Measurements from ENCODE around the gene ZFR2. TPM values are rescaled to one million over a fixed set of nuclear protein-coding genes. Genes with fewer than 3 reads are reported as not detected.
A peak's percentile ranks its signal among the peaks of the same experiment; 100 is the strongest.

The ZFR2 gene
- polyA plus RNA-seq, 3 donors = not detected

- H3K9ac ChIP-seq (ENCODE audit: insufficient read depth, low read length, poor library complexity, severe bottlenecking) = no peak overlapping the region
- no peak overlapping the region for H2AFZ ChIP-seq (ENCODE audit: insufficient read depth, low read depth, low read length, poor library complexity, severe bottlenecking)
- H3K4me1 Mint-ChIP-seq = peaks cover 4% of the 10 kb centered on the region
- no peaks in the 10 kb centered on the region for H3K79me2 ChIP-seq (ENCODE audit: insufficient read depth, low read length)
- no peaks in the 10 kb centered on the region for H3K27me3 ChIP-seq (ENCODE audit: control insufficient read depth in 2 of 2, insufficient read depth in 2 of 2, low read length in 2 of 2)
- intact Hi-C loops (cut with micrococcal nuclease) = no loop called here
- H3K9me3 ChIP-seq (replicated peaks in 1 of 2; ENCODE audit: control insufficient read depth in 1 of 2, insufficient read depth in 1 of 2, low read length in 2 of 2) = no peaks in the 10 kb centered on the region
- H3K4me2 ChIP-seq (replicated peaks; ENCODE audit: extremely low read depth, low read length, poor library complexity, severe bottlenecking) = no peak overlapping the region
- peak overlapping the region in 1 of 7 donors; percentile 35 for H3K27ac Mint-ChIP-seq
- DNase-seq = no peak
- no peaks in the 10 kb centered on the region for H3K36me3 Mint-ChIP-seq
- WGBS (ENCODE audit: insufficient coverage) = 87% methylated on average over 10 of the region's 19 CpGs
- H3K4me3 Mint-ChIP-seq = no peak overlapping the region
- H3K9me3 Mint-ChIP-seq = peaks cover 0 to 4% (median 0%) of the 10 kb centered on the region in 7 donors
- no peak overlapping the region for H3K27ac ChIP-seq (ENCODE audit: low read depth in 1 of 2, low read length in 2 of 2)
- H3K27me3 Mint-ChIP-seq (ENCODE audit: low read depth in 3 of 3) = peaks cover 2 to 10% (median 2%) of the 10 kb centered on the region in 3 donors
- no peaks in the 10 kb centered on the region for H4K20me1 ChIP-seq (ENCODE audit: insufficient read depth, low read length)
- no peak overlapping the region for H3K4me3 ChIP-seq (replicated peaks in 1 of 3; ENCODE audit: low read depth in 2 of 3, low read length in 3 of 3)
- no peaks in the 10 kb centered on the region for H3K36me3 ChIP-seq (replicated peaks in 1 of 2; ENCODE audit: control insufficient read depth in 1 of 2, insufficient read depth in 2 of 2, low read length in 2 of 2)
- peaks cover 0 to 7% of the 10 kb centered on the region in 2 donors for H3K4me1 ChIP-seq (ENCODE audit: control insufficient read depth in 1 of 2, insufficient read depth in 2 of 2, low read length in 2 of 2)
- no peak for TF ChIP-seq CTCF (IDR thresholded peaks at IDR 0.05)
These were observed 37.2 kb downstream of the ZFR2 start for GRCh38 chr19:3831601-3832000.

- Mint-ChIP-seq H3K9me3 (peaks cover 0 to 2% (median 0%) of the 10 kb centered on the region in 7 donors), H3K27ac (peak overlapping the region in 1 of 7 donors; percentile 35), H3K27me3 (ENCODE audit: low read depth in 3 of 3) (peaks cover 2 to 10% (median 2%) of the 10 kb centered on the region in 3 donors), H3K4me1 (peaks cover 4% of the 10 kb centered on the region), H3K4me3 (no peak overlapping the region), H3K36me3 (no peaks in the 10 kb centered on the region)
- intact Hi-C loops (cut with micrococcal nuclease) = no loop called here
- H3K9me3 ChIP-seq (replicated peaks in 1 of 2; ENCODE audit: control insufficient read depth in 1 of 2, insufficient read depth in 1 of 2, low read length in 2 of 2) = no peaks in the 10 kb centered on the region
- WGBS (ENCODE audit: insufficient coverage) = 81% methylated on average over 39 of the region's 45 CpGs
- no peaks in the 10 kb centered on the region for H4K20me1 ChIP-seq (ENCODE audit: insufficient read depth, low read length)
- no peaks in the 10 kb centered on the region for H3K79me2 ChIP-seq (ENCODE audit: insufficient read depth, low read length)
- no peak overlapping the region for H3K27ac ChIP-seq (ENCODE audit: low read depth in 1 of 2, low read length in 2 of 2)
- DNase-seq = no peak
- no peak overlapping the region for H3K4me3 ChIP-seq (replicated peaks in 1 of 3; ENCODE audit: low read depth in 2 of 3, low read length in 3 of 3)
- no peak overlapping the region for H3K9ac ChIP-seq (ENCODE audit: insufficient read depth, low read length, poor library complexity, severe bottlenecking)
- TF ChIP-seq CTCF (IDR thresholded peaks at IDR 0.05) = no peak
- no peak overlapping the region for H2AFZ ChIP-seq (ENCODE audit: insufficient read depth, low read depth, low read length, poor library complexity, severe bottlenecking)
- H3K27me3 ChIP-seq (ENCODE audit: control insufficient read depth in 2 of 2, insufficient read depth in 2 of 2, low read length in 2 of 2) = no peaks in the 10 kb centered on the region
- H3K36me3 ChIP-seq (replicated peaks in 1 of 2; ENCODE audit: control insufficient read depth in 1 of 2, insufficient read depth in 2 of 2, low read length in 2 of 2) = no peaks in the 10 kb centered on the region
- H3K4me1 ChIP-seq (ENCODE audit: control insufficient read depth in 1 of 2, insufficient read depth in 2 of 2, low read length in 2 of 2) = peaks cover 0 to 7% of the 10 kb centered on the region in 2 donors
- no peak overlapping the region for H3K4me2 ChIP-seq (replicated peaks; ENCODE audit: extremely low read depth, low read length, poor library complexity, severe bottlenecking)
These were observed 37.9 kb downstream of the ZFR2 start for GRCh38 chr19:3830621-3831589.
